Muscle layer of duodenum (tissue), 2 donors: Measurements from ENCODE around the gene PYGM.

Experiments used
- H3K27ac ChIP-seq: one replicate; pipeline ENCODE4 v1.7.0; 2013; ENCODE audit warnings: mild to moderate bottlenecking, low read length
- H3K27me3 ChIP-seq: one replicate; pipeline ENCODE4 v1.7.0; 2013; ENCODE audit warnings: low read depth, mild to moderate bottlenecking, control low read depth, low read length
- H3K36me3 ChIP-seq, 2 donors: one replicate each; pipeline ENCODE4 v1.7.0; 2013; ENCODE audit warnings: low read length in 2 of 2, control low read depth in 1 of 2, mild to moderate bottlenecking in 1 of 2; ENCODE audit not compliant: insufficient read depth in 2 of 2, control insufficient read depth in 1 of 2
- H3K4me1 ChIP-seq, 2 donors: one replicate each; pipeline ENCODE4 v1.7.0; 2013; ENCODE audit warnings: low read length in 2 of 2, mild to moderate bottlenecking in 2 of 2, control low read depth in 1 of 2, moderate library complexity in 1 of 2; ENCODE audit not compliant: insufficient read depth in 2 of 2, control insufficient read depth in 1 of 2
- H3K4me3 ChIP-seq, 2 donors: one replicate each; pipeline ENCODE4 v1.7.0; 2013; ENCODE audit warnings: low read length in 2 of 2, low read depth in 1 of 2, mild to moderate bottlenecking in 1 of 2
- H3K9me3 ChIP-seq, 2 donors: one replicate each; pipeline ENCODE4 v1.7.0; 2013; ENCODE audit warnings: low read length in 2 of 2, control low read depth in 1 of 2, mild to moderate bottlenecking in 1 of 2; ENCODE audit not compliant: control insufficient read depth in 1 of 2
- donor health status: healthy.

PYGM gene

DNA sequence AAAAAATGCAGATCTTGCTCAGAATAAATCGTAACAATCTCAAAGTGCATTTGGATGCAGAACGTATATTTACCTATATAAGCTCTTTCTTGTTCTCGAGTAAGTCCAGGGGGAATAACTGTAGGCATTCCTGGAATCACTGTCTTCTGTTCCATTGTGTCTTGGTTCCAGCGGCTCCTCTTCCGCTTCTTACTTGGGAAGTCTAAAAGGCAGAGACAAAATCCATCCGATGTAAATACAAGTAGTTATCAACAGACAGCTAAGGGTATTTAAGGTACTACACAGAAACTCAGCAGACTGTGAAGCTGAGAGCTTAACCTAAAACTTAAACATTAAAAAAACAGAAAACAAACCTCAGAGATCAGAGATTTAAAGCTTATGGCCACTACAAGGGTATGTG, 16.7 kb upstream of the PYGM start:
- H3K9me3 ChIP-seq = no peaks in the 10 kb centered on the region
- peak overlapping the region; percentile 80 to 96 for H3K4me3 ChIP-seq
- H3K27me3 ChIP-seq = no peaks in the 10 kb centered on the region
- peaks cover 37 to 50% of the 10 kb centered on the region in 2 donors for H3K36me3 ChIP-seq
- peak overlapping the region; percentile 79 for H3K27ac ChIP-seq
- H3K4me1 ChIP-seq = peaks cover 13 to 51% of the 10 kb centered on the region in 2 donors

DNA sequence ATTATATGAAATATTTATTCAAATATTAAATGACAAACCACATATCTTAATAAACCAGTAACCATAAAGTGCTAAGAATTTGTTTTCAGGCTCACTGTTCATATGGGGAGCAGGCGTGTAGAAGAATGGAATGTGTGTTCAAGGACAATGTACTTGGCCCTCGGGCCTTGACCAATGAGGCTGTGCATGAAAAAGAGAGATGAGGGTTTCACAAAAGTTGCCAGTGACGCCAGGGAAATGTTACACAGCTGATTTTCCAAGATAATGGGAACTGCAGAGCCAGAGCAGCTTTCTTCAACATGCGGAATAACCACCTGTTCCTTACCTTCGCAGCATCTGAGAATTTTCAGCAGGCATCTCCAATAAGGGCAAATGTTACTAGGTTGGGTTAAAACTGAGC, 14.4 kb upstream of the PYGM start:
- Histone ChIP-seq H3K4me1 (peaks cover 13 to 51% of the 10 kb centered on the region in 2 donors), H3K9me3 (no peaks in the 10 kb centered on the region), H3K27ac (no peak overlapping the region), H3K4me3 (no peak overlapping the region), H3K27me3 (no peaks in the 10 kb centered on the region), H3K36me3 (peaks cover 58 to 72% of the 10 kb centered on the region in 2 donors)

DNA sequence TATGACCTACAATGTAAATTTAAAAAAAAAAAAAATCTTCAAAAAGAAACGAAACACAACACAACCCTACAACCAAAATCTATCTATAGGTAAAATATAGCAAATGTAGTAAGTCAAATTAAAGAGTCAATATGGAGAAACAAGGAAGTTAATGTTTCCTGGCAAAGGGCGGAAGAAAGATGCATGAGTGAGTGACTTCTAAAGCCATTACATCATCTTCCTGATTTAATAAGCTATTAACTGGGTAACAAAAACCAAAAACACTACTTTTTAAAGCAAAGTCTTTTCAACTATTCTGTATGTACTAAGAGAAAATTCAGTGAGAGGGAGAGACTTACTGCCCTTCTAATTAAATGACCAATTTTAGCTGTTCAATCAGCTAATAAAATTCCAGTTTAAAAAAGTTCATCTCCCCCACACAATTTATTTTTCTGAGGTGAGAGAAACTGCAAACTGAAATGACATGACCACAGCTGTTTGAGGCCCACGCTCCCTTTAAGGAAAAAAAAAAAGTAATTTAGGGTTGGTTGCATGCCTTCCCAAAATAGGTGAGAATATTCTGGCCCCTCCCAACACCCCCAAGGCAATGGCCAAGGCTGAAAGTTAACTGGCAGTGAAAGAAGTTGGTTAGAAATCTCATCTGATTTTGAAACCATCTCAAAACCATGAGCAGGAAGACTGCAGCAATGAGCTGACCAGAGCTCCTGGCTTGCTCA, 12.7 kb upstream of the PYGM start:
- Histone ChIP-seq H3K4me3 (no peak overlapping the region), H3K36me3 (peaks cover 74 to 89% of the 10 kb centered on the region in 2 donors), H3K27ac (peak overlapping the region; percentile 27), H3K9me3 (no peaks in the 10 kb centered on the region), H3K27me3 (no peaks in the 10 kb centered on the region), H3K4me1 (peaks cover 13 to 57% of the 10 kb centered on the region in 2 donors)

DNA sequence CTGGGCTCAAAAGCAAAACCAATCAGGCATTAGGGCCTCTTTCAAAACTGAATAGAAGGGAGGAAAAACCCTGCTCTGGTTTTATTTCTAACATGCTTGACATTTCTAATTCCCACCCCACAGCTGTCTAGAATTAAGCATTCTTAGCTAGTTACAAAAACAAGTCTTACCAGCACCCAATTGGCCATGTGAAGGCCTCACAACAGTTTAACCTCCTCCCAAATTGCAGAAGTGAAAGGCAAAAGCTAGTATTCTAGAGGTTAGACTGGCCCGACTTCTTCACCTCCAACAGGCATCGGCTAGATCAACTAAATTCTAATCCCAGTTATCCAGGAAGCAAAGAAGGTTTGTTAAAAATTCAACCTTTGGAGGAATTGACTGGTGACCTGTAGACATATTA, 12.1 kb upstream of the PYGM start:
- H3K4me1 ChIP-seq = peaks cover 10 to 54% of the 10 kb centered on the region in 2 donors

DNA sequence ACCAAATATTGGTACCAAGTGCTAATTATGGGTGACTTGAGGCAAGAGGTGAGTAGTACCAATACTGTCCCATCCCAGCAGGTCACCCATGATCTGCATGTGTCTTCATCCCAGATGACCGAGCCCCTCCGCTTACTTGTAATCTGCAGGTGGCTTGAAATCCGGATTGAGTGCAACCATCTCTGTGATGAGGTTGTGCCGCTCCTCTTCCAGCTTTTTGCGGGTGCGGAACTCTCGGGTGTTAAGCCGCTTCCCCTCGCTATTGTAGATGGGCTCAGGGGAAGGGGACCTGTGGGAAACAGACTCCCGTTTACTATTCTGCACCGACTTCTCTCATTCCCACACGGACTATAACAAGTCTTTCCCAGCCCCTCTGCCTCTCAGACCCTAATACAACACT, 10.3 kb upstream of the PYGM start:
- no peak overlapping the region for H3K4me3 ChIP-seq
- no peak overlapping the region for H3K27ac ChIP-seq
- peaks cover 0 to 40% of the 10 kb centered on the region in 2 donors for H3K4me1 ChIP-seq
- H3K36me3 ChIP-seq = peaks cover 83 to 88% of the 10 kb centered on the region in 2 donors
- no peaks in the 10 kb centered on the region for H3K9me3 ChIP-seq
- H3K27me3 ChIP-seq = no peaks in the 10 kb centered on the region

More for the DNA sequence above, 12.1 kb upstream of the PYGM start:
- Histone ChIP-seq H3K9me3 (no peaks in the 10 kb centered on the region), H3K27ac (peak overlapping the region; percentile 27), H3K4me3 (no peak overlapping the region), H3K27me3 (no peaks in the 10 kb centered on the region), H3K36me3 (peaks cover 80 to 95% of the 10 kb centered on the region in 2 donors)

DNA sequence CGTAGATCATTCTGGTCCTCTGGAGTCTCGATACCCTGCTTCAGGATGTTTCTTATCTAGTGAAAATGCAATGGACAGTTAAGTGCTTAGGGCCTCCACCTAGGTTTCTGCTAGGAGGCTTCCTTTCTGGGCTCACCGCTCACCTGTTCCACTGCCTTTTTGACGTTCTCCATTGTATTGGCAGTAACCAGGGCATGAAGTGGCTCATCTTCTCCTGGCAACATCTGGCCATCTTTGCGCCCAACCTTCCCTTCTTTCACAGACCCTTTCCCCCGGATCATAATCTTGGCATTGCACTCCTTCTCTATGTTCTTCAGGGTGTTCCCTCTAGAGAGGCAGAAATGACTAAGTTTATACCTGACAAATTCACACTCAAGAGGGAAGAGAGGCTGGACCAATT, 9.5 kb upstream of the PYGM start:
- H3K9me3 ChIP-seq = no peaks in the 10 kb centered on the region
- H3K4me1 ChIP-seq = peaks cover 8 to 43% of the 10 kb centered on the region in 2 donors
- no peaks in the 10 kb centered on the region for H3K27me3 ChIP-seq
- H3K4me3 ChIP-seq = no peak overlapping the region
- H3K27ac ChIP-seq = no peak overlapping the region
- H3K36me3 ChIP-seq = peaks cover 84 to 92% of the 10 kb centered on the region in 2 donors

DNA sequence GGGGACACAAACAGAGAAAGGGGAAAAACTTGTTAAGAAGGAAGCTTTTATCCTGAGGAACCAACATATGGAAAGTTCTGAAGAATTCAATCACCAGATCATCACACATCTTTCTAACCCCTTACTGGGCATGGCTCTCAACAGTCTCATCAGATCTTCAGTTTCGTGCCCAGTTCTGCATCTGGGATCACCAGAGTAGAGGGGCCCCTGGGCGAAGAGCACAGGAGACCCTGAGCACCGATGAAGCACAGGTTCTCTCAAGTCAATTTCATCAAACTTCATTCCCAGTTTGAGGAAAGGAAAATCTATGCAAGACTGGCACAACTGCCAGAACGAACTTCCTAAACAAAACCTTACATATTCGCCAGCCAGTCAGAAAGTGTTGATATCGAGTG, 8.5 kb upstream of the PYGM start:
- H3K36me3 ChIP-seq = peaks cover 86 to 90% of the 10 kb centered on the region in 2 donors
- no peak overlapping the region for H3K27ac ChIP-seq
- H3K27me3 ChIP-seq = no peaks in the 10 kb centered on the region
- H3K9me3 ChIP-seq = no peaks in the 10 kb centered on the region
- H3K4me1 ChIP-seq = peaks cover 17 to 43% of the 10 kb centered on the region in 2 donors
- no peak overlapping the region for H3K4me3 ChIP-seq

DNA sequence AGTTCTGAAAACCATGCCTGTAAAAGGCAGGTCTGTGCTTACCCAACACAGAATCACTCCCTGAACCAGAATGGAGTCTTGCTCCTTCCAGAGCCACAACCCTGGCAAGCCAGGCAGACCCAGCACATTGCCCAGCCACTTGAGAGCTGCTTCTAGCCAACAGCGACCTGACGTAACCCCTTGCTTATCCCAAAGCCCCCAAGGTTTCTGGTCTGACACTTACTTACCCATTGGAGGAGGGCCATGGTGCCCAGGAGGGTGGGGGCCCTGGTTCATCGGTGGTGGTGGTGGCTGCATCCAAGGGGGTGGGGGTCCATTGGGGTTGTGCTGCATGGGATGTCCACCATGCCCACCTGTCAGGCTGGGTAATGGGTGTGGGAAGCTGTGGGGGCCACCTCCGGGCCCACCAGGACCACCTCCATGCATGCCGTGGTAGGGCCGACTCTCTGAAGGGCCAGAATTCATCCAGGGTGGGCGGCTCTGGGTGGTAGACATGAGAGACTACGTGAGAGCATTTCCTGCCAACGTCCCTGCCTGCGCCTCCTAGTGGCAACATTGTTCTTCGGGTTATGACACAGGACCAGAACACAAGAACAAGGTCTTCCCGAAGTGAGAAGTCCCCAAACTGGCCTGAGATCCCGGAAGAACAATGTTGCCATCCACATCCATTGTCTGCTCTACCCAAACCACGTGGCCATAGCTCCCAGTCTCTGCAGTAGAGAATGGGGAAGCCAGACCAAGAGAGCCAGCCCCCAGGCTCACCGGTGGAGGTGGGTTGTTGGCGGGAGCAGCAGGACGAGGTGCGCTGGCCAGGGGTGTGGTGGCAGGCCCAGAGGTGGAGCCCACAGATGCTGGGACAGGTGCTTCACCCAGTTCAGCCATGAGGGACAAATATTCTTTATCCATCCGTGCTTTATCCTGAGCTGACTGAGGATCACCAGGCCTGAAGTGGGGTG, 7.8 kb upstream of the PYGM start:
- H3K36me3 ChIP-seq = peaks cover 85 to 86% of the 10 kb centered on the region in 2 donors
- H3K27me3 ChIP-seq = no peaks in the 10 kb centered on the region
- peaks cover 23 to 43% of the 10 kb centered on the region in 2 donors for H3K4me1 ChIP-seq
- H3K27ac ChIP-seq = no peak overlapping the region
- H3K9me3 ChIP-seq = no peaks in the 10 kb centered on the region
- H3K4me3 ChIP-seq = no peak overlapping the region

DNA sequence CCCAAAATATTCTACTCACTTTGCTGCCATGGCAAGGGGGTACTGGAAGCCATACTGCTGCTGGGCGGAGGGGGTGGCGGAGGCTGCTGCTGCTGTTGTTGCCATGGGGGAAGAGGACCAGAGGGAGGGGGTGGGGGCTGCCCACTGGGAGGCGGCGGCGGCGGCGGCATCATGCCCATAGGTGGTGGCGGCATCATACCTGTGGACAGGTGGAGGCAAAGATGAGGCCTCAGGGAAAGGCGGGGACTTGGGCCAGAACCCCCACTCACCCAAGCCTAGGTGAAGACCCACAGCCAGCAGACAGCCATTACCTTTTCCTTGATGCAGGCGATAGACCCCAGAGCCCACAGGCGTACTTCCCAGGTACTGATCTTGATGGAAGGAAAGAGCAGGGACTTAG, 7.1 kb upstream of the PYGM start:
- H3K27ac ChIP-seq = no peak overlapping the region
- no peaks in the 10 kb centered on the region for H3K27me3 ChIP-seq

DNA sequence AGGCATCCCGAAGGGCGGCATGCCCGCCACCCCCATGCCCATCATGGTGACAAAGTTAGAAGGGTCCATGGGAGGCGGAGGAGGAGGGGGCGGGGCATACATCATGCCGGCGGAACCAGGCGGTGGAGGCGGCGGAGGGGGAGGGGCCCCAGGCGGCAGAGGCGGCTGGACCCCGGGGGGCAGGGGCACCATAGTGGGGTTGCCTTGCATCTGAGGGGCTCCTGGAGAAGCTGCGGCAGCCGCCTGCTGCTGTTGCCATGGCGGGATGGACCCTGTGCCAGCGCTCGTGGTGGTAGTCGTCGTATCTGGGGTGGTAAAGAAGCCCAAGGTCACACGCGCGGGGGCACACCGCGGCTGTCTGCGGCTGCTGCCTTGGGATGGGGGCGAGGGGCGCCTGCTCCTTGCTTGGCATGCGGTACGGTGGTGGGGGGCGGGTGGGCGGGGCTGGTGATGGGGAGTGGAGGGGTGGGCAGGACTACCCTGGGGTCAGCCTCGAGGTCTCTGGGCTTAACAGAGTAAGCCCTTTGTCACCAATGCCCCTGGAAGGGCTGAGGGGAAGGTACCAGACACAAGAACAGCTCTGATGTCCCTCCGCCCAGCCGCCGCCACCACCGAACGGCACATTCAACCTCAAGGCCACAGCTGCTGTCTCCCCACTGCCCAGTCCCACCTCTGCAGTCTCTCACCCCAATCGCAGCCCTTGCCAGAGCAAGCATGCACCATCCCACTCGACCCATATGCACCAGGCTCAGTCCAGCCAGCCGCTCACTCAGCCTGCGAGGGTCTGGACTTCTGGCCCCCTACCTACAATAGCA, 6.3 kb upstream of the PYGM start:
- peaks cover 25 to 46% of the 10 kb centered on the region in 2 donors for H3K4me1 ChIP-seq
- H3K36me3 ChIP-seq = peaks cover 74 to 77% of the 10 kb centered on the region in 2 donors
- H3K27me3 ChIP-seq = no peaks in the 10 kb centered on the region
- H3K9me3 ChIP-seq = no peaks in the 10 kb centered on the region
- no peak overlapping the region for H3K27ac ChIP-seq
- no peak overlapping the region for H3K4me3 ChIP-seq

More for the DNA sequence above, 7.1 kb upstream of the PYGM start:
- Histone ChIP-seq H3K4me3 (no peak overlapping the region), H3K4me1 (peaks cover 25 to 44% of the 10 kb centered on the region in 2 donors), H3K9me3 (no peaks in the 10 kb centered on the region), H3K36me3 (peaks cover 80 to 82% of the 10 kb centered on the region in 2 donors)
